SK-N-SH treated with all-trans-retinoic acid at 6 μM for 48 hours (cell line): ENCODE data around the gene ATXN7.

Source experiments
- ATAC-seq: fragments of 200-7000 bp; cut with Tn5 transposase; 3 replicates; pipeline ENCODE4 v1.9.1; 2020; ENCODE audit warnings: mild to moderate bottlenecking, moderate library complexity
- BACH2 ChIP-seq: fragments of 250-450 bp; sonication (Bioruptor Pico); IDR thresholded peaks from 2 replicates; pipeline ENCODE4 v1.9.0; 2021; ENCODE audit warnings: mild to moderate bottlenecking, borderline replicate concordance
- ESRRG ChIP-seq: fragments of 250-450 bp; sonication (Bioruptor Pico); IDR thresholded peaks from 2 replicates; pipeline ENCODE4 v1.6.1; 2021; ENCODE audit warnings: mild to moderate bottlenecking
- ISL1 ChIP-seq: fragments of 250-450 bp; sonication (Bioruptor Pico); IDR thresholded peaks from 2 replicates; pipeline ENCODE4 v2.1.2; 2022; ENCODE audit warnings: mild to moderate bottlenecking, moderate library complexity
- OSR1 ChIP-seq: fragments of 250-450 bp; sonication (Bioruptor Pico); IDR thresholded peaks from 2 replicates; pipeline ENCODE4 v1.8.0; 2022; ENCODE audit warnings: moderate library complexity, mild to moderate bottlenecking, inconsistent platforms
- PPARA ChIP-seq: fragments of 250-450 bp; sonication (Bioruptor Pico); IDR thresholded peaks from 2 replicates; pipeline ENCODE4 v1.5.0; 2020; ENCODE audit warnings: mild to moderate bottlenecking, borderline replicate concordance
- RARB ChIP-seq: fragments of 250-450 bp; sonication (Bioruptor Pico); IDR thresholded peaks from 2 replicates; pipeline ENCODE4 v1.8.0; 2021; ENCODE audit warnings: mild to moderate bottlenecking, moderate library complexity
- SNAI2 ChIP-seq: fragments of 250-450 bp; sonication (Bioruptor Pico); IDR thresholded peaks from 2 replicates; pipeline ENCODE4 v1.5.0; 2020; ENCODE audit warnings: mild to moderate bottlenecking, moderate library complexity
- TCF4 ChIP-seq: fragments of 250-450 bp; sonication (Bioruptor Pico); IDR thresholded peaks from 2 replicates; pipeline ENCODE4 v1.8.0; 2021; ENCODE audit warnings: mild to moderate bottlenecking, moderate library complexity, borderline replicate concordance
- TOX ChIP-seq: fragments of 250-450 bp; sonication (Bioruptor Pico); IDR thresholded peaks from 2 replicates; pipeline ENCODE4 v1.8.0; 2021; ENCODE audit warnings: mild to moderate bottlenecking, moderate library complexity, borderline replicate concordance
- ZFP3 ChIP-seq: fragments of 250-450 bp; sonication (Bioruptor Pico); IDR thresholded peaks from 2 replicates; pipeline ENCODE4 v1.5.0; 2020; ENCODE audit warnings: mild to moderate bottlenecking, moderate library complexity
- ZFP30 ChIP-seq: fragments of 450-650 bp; formaldehyde crosslinking; IDR thresholded peaks from 2 replicates; pipeline ENCODE4 v1.5.0; 2022; ENCODE audit warnings: mild to moderate bottlenecking, moderate library complexity
- ZNF565 ChIP-seq: fragments of 450-650 bp; formaldehyde crosslinking; conservative IDR thresholded peaks from 2 replicates; pipeline ENCODE4 v1.5.0; 2020; ENCODE audit warnings: low read depth, mild to moderate bottlenecking, moderate library complexity
- ZNF70 ChIP-seq: fragments of 450-650 bp; formaldehyde crosslinking; IDR thresholded peaks from 2 replicates; pipeline ENCODE4 v1.5.0; 2020; ENCODE audit warnings: mild to moderate bottlenecking, moderate library complexity
- ZNF8 ChIP-seq: fragments of 450-650 bp; formaldehyde crosslinking; IDR thresholded peaks from 2 replicates; pipeline ENCODE4 v1.5.0; 2020; ENCODE audit warnings: mild to moderate bottlenecking, moderate library complexity
- TF ChIP-seq, protein P1 (sequence below): fragments of 250-450 bp; sonication (Bioruptor Pico); IDR thresholded peaks from 2 replicates; pipeline ENCODE4 v1.8.0; 2020; ENCODE audit warnings: mild to moderate bottlenecking, moderate library complexity, borderline replicate concordance
- TF ChIP-seq, protein P2 (sequence below): fragments of 250-450 bp; sonication (Bioruptor Pico); IDR thresholded peaks from 2 replicates; pipeline ENCODE4 v1.5.0; 2020; ENCODE audit warnings: mild to moderate bottlenecking, moderate library complexity
- TF ChIP-seq, protein P3 (sequence below): fragments of 250-450 bp; sonication (Bioruptor Pico); IDR thresholded peaks from 2 replicates; pipeline ENCODE4 v1.5.1; 2020; ENCODE audit warnings: low read depth, mild to moderate bottlenecking, moderate library complexity

ATXN7 gene

DNA sequence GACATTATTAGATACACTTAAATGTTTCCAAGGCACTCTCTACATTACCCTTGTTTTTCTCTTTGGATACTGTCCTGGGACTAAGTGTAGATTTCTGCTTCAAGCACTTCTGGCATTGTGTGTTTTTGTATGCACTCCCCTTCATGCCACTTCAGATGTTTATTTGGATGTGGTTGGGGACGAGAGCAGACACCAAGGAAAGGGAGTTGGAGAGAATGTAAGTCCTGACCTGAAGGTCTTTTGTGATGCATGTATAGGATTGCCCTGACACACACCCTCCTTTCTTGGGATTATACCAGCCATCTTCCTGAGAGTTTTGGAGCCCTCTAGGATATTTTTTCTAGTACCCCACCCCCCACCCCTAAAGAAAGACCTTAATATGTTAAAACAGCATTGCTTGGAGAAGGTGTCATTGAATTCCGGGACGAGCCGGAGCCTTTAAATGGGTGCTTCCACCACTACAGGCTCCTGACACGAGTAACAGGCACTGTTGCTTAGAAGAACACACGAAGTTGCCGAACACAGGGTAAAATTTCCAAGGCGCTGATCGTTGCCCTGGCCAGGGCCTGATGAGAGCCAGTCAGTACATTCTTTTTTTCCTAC lies 136.9 kb downstream of the ATXN7 start (continued):
- TF ChIP-seq, protein P1, sequence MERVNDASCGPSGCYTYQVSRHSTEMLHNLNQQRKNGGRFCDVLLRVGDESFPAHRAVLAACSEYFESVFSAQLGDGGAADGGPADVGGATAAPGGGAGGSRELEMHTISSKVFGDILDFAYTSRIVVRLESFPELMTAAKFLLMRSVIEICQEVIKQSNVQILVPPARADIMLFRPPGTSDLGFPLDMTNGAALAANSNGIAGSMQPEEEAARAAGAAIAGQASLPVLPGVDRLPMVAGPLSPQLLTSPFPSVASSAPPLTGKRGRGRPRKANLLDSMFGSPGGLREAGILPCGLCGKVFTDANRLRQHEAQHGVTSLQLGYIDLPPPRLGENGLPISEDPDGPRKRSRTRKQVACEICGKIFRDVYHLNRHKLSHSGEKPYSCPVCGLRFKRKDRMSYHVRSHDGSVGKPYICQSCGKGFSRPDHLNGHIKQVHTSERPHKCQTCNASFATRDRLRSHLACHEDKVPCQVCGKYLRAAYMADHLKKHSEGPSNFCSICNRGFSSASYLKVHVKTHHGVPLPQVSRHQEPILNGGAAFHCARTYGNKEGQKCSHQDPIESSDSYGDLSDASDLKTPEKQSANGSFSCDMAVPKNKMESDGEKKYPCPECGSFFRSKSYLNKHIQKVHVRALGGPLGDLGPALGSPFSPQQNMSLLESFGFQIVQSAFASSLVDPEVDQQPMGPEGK (CRISPR knock-in tag), result no peak
- TF ChIP-seq ZNF565 (CRISPR knock-in tag) (no peak), TCF4 (no peak)

DNA sequence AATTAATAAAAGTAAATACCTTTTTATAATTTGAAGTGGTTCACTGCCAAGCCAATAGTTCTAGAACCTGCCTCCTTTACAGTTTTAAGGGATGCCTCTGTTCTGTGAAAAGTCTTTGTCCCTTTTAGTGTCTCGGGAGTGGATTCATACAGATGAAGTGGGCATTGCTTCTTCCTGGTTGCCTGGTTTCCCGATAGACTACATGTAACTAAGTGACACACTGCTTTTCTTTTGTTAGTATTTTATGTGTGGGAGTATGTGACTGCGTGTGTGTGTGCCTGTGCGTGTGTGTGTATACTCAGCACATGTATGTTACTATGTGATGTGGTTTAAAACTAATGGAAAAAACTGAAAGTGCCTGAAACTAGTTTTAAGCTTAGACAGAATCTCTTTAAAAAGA lies 138.6 kb downstream of the ATXN7 start:
- TF ChIP-seq ZNF565 (CRISPR knock-in tag), result no peak
- TF ChIP-seq, protein P1 (CRISPR knock-in tag), result no peak
- no peak for TF ChIP-seq PPARA (CRISPR knock-in tag)
- ATAC-seq, result no peak

DNA sequence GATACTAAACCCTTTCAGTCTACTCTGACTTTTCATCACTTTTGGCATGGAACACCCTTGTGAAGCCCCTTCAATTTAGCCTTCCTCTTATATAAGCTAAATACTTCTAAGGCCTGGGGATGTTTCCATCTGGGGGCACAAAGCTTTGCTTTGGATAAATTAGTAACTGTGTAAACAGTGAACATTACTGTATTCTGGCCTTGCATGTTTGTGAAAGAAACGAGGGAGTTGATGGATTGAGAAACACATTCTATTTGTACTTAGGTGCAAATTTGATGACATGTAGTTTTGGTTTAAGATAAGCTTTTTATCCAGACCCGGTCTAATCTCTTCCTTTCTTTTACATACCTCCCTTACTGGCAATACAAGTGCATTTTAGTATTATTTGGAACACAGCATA lies 139.9 kb downstream of the ATXN7 start:
- no peak for ATAC-seq
- TF ChIP-seq ESRRG (CRISPR knock-in tag) (no peak), ISL1 (CRISPR knock-in tag) (no peak), ZNF70 (CRISPR knock-in tag) (no peak)
- TF ChIP-seq, protein P1 (CRISPR knock-in tag), result no peak

DNA sequence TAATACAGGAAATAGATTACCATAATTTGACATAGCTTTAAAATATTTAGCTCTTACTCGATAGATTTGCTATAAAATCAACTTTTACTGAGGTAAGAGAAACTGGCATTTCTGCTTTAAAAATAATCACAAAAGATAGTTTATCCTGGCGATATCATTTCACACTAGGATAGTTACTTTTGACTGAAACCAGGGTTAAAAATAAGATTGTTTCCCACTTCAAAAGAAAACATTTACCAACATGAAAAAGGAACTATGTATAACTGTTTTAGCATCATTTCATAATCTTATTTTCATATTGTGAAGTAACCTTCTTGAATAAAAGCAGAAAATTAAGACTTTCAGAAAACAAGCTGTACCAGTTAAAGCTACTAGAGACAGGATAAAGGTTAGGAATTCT lies 144.3 kb downstream of the ATXN7 start:
- TF ChIP-seq BACH2 (CRISPR knock-in tag) (no peak), RARB (CRISPR knock-in tag) (no peak)

DNA sequence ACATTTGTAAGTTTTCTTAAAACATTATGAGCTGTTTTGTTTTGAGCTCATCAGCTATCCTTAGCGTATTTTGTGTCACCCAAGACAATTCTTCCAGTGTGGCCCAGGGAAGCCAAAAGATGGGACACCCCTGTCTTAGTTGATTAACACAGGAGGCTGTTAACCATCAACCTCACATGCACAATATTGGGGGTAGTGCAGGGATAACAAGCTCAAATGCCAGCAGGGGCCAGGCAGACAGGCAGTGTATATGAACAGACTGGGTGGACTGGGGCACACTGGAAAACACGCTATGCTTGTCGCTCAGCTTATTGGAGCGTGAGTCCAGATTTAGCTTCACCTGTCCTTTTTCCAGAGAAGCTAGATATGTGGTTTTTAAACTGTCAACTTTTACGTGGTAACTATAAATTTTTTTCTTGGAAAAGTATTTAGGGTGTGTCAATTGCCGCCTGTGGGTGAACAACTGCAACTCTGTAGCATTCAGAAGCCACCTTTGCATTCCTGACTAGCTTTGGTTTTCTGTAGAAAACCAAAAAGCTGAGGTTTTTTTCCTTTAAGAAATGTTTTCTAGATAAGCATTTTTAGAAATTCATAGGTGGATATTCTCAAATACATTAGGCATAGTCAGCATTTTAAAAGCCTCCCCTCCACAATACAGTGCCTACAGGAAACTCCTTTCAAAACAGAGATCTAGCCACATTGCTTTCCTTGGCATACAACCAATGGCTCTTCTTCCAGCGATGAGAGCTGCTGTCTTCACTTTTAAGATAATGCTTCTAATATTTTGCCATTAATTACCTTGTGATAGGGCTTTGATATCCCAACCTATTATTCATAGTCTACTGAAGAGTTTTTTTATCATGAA lies 145.1 kb downstream of the ATXN7 start:
- ATAC-seq, result no peak; the same call in 2 of the 3 replicates
- TF ChIP-seq ZFP3 (CRISPR knock-in tag) (no peak), BACH2 (CRISPR knock-in tag) (no peak), TOX (CRISPR knock-in tag) (no peak), ZNF70 (CRISPR knock-in tag) (no peak), OSR1 (CRISPR knock-in tag) (no peak), ZNF8 (no peak), ZFP30 (no peak), SNAI2 (CRISPR knock-in tag) (no peak), ESRRG (CRISPR knock-in tag) (no peak), RARB (CRISPR knock-in tag) (no peak), ISL1 (CRISPR knock-in tag) (peak; percentile 48)
- TF ChIP-seq, protein P2, sequence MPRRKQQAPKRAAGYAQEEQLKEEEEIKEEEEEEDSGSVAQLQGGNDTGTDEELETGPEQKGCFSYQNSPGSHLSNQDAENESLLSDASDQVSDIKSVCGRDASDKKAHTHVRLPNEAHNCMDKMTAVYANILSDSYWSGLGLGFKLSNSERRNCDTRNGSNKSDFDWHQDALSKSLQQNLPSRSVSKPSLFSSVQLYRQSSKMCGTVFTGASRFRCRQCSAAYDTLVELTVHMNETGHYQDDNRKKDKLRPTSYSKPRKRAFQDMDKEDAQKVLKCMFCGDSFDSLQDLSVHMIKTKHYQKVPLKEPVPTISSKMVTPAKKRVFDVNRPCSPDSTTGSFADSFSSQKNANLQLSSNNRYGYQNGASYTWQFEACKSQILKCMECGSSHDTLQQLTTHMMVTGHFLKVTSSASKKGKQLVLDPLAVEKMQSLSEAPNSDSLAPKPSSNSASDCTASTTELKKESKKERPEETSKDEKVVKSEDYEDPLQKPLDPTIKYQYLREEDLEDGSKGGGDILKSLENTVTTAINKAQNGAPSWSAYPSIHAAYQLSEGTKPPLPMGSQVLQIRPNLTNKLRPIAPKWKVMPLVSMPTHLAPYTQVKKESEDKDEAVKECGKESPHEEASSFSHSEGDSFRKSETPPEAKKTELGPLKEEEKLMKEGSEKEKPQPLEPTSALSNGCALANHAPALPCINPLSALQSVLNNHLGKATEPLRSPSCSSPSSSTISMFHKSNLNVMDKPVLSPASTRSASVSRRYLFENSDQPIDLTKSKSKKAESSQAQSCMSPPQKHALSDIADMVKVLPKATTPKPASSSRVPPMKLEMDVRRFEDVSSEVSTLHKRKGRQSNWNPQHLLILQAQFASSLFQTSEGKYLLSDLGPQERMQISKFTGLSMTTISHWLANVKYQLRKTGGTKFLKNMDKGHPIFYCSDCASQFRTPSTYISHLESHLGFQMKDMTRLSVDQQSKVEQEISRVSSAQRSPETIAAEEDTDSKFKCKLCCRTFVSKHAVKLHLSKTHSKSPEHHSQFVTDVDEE (CRISPR knock-in tag), result no peak
- TF ChIP-seq, protein P3, sequence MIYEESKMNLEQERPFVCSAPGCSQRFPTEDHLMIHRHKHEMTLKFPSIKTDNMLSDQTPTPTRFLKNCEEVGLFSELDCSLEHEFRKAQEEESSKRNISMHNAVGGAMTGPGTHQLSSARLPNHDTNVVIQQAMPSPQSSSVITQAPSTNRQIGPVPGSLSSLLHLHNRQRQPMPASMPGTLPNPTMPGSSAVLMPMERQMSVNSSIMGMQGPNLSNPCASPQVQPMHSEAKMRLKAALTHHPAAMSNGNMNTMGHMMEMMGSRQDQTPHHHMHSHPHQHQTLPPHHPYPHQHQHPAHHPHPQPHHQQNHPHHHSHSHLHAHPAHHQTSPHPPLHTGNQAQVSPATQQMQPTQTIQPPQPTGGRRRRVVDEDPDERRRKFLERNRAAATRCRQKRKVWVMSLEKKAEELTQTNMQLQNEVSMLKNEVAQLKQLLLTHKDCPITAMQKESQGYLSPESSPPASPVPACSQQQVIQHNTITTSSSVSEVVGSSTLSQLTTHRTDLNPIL (CRISPR knock-in tag), result peak; percentile 51; the same call in 1 of the 2 replicates

More for the DNA sequence above, 144.3 kb downstream of the ATXN7 start:
- ATAC-seq, result no peak; the same call in 2 of the 3 replicates
